ENCODE data around the gene FUCA2. TPM values are rescaled to one million over a fixed set of nuclear protein-coding genes. Genes with fewer than 3 reads are reported as not detected.

Gene FUCA2
- total and polyA plus RNA-seq, 8 donors, result 16.2 to 36.7 (median 26.7) TPM

- ATAC-seq (peak in 2 of 4 donors; percentile 22 to 29), FAIRE-seq (no peak), DNase-seq (no peak)
- Histone ChIP-seq H3K36me3 (no peaks in the 10 kb centered on the region), H3K4me1 (no peaks in the 10 kb centered on the region), H3K4me3 (no peak overlapping the region), H3K9me3 (no peaks in the 10 kb centered on the region), H3K27ac (no peak overlapping the region), H3K27me3 (no peaks in the 10 kb centered on the region)
- 90 to 92% methylated on average over 7 of the region's 7 CpGs for WGBS, 2 donors
- TF ChIP-seq CTCF (IDR thresholded peaks at IDR 0.05), result no peak
- intact Hi-C loops (cut with DNase I), result no loop called here
These were observed 37.9 kb upstream of the FUCA2 start for GRCh38 chr6:143549221-143549948.

GRCh38 chr6:143546599-143546998 lies 35.1 kb upstream of the FUCA2 start:
- H3K36me3 ChIP-seq, result no peaks in the 10 kb centered on the region
- no peaks in the 10 kb centered on the region for H3K27me3 ChIP-seq
- no peaks in the 10 kb centered on the region for H3K9me3 ChIP-seq
- TF ChIP-seq CTCF (IDR thresholded peaks at IDR 0.05), result no peak
- FAIRE-seq (no peak), ATAC-seq (no peak), DNase-seq (no peak)
- WGBS, 2 donors, result 91 to 92% methylated on average over 3 of the region's 3 CpGs
- intact Hi-C loops (cut with DNase I), result no loop called here
- H3K4me1 ChIP-seq, result no peaks in the 10 kb centered on the region
- H3K4me3 ChIP-seq, result no peak overlapping the region
- H3K27ac ChIP-seq, result no peak overlapping the region

GRCh38 chr6:143545976-143546547 lies 34.5 kb upstream of the FUCA2 start:
- no peak for DNase-seq
- no peak for TF ChIP-seq CTCF (IDR thresholded peaks at IDR 0.05)
- WGBS, 2 donors, result 52 to 58% methylated on average over 3 of the region's 3 CpGs
- no peak overlapping the region for H3K4me3 ChIP-seq
- no peak overlapping the region for H3K27ac ChIP-seq
- ATAC-seq, result peak in 1 of 4 donors; percentile 36
- FAIRE-seq, result no peak
- no peaks in the 10 kb centered on the region for H3K4me1 ChIP-seq
- H3K27me3 ChIP-seq, result no peaks in the 10 kb centered on the region
- no peaks in the 10 kb centered on the region for H3K9me3 ChIP-seq
- H3K36me3 ChIP-seq, result no peaks in the 10 kb centered on the region
- intact Hi-C loops (cut with DNase I), result no loop called here

- Histone ChIP-seq H3K4me1 (no peaks in the 10 kb centered on the region), H3K4me3 (no peak overlapping the region), H3K27ac (no peak overlapping the region), H3K9me3 (no peaks in the 10 kb centered on the region), H3K27me3 (no peaks in the 10 kb centered on the region), H3K36me3 (no peaks in the 10 kb centered on the region)
- intact Hi-C loops (cut with DNase I), result no loop called here
- ATAC-seq, result no peak
- TF ChIP-seq CTCF (IDR thresholded peaks at IDR 0.05), result no peak
- no peak for FAIRE-seq
- 68 to 69% methylated on average over 2 of the region's 2 CpGs for WGBS, 2 donors
- DNase-seq, result no peak
These were observed 33.6 kb upstream of the FUCA2 start for GRCh38 chr6:143545165-143545564.

Measured in pancreas (tissue), 10 donors.